H1 (cell line): ENCODE data around the gene CRHR1. TPM values are rescaled to one million over a fixed set of nuclear protein-coding genes. Genes with fewer than 3 reads are reported as not detected.

Source experiments
- CTCF ChIA-PET: fragments of 300-600 bp; sonication (Branson Sonifier 250); formaldehyde crosslinking; loops from one replicate; lab custom pipeline; 2021; ENCODE audit not compliant: partially characterized antibody; lab: Charles Lee
- POLR2A ChIA-PET: fragments of 300-600 bp; sonication (Branson Sonifier 250); formaldehyde crosslinking; loops from one replicate; lab custom pipeline; 2021; ENCODE audit warnings: inconsistent platforms; ENCODE audit not compliant: partially characterized antibody; lab: Charles Lee
- DNase-seq, 2 experiments: peaks; one replicate each; pipeline versions ENCODE4 v3.0.0 to v3.0.0-alpha.2; 2010 to 2022; ENCODE audit warnings: low spot score in 2 of 2, low read depth in 1 of 2, mixed read lengths in 1 of 2
- FAIRE-seq: peaks from 2 replicates; lab custom pipeline; 2011; peaks lifted over from hg19 to GRCh38; lab: Jason Lieb, UNC
- H2AFZ ChIP-seq: 2 replicates; pipeline ENCODE4 v1.8.1; 2012; ENCODE audit warnings: low read length, inconsistent platforms
- H2AK5ac ChIP-seq: 2 replicates; pipeline ENCODE4 v1.6.1; 2013; ENCODE audit warnings: low read depth, low read length
- H2BK120ac ChIP-seq: replicated peaks from 2 replicates; pipeline ENCODE3; 2013; ENCODE audit warnings: low read depth, low read length, inconsistent platforms
- H2BK12ac ChIP-seq: 2 replicates; pipeline ENCODE4 v1.6.1; 2013; ENCODE audit warnings: low read depth, low read length
- H2BK15ac ChIP-seq: 2 replicates; pipeline ENCODE4 v1.6.1; 2013; ENCODE audit warnings: low read length
- H2BK20ac ChIP-seq: 2 replicates; pipeline ENCODE4 v1.6.1; 2013; ENCODE audit warnings: low read length
- H2BK5ac ChIP-seq: 2 replicates; pipeline ENCODE4 v1.6.1; 2013; ENCODE audit warnings: low read depth, low read length
- H3K14ac ChIP-seq: 2 replicates; pipeline ENCODE4 v1.6.1; 2013; ENCODE audit warnings: inconsistent platforms; ENCODE audit not compliant: insufficient read length
- H3K18ac ChIP-seq: 2 replicates; pipeline ENCODE4 v1.6.1; 2013; ENCODE audit warnings: low read length; ENCODE audit errors: extremely low read depth
- H3K23ac ChIP-seq: 2 replicates; pipeline ENCODE4 v1.6.1; 2013; ENCODE audit warnings: inconsistent platforms; ENCODE audit not compliant: insufficient read length
- H3K23me2 ChIP-seq: 2 replicates; pipeline ENCODE4 v1.6.1; 2013; ENCODE audit warnings: low read depth, low read length
- H3K27ac ChIP-seq: 2 replicates; pipeline ENCODE4 v1.6.1; 2011; ENCODE audit warnings: low read depth, low read length, inconsistent platforms
- H3K27me3 ChIP-seq, 4 experiments: replicated peaks in 1 of 4; 1 replicate in 1 of 4; 2 replicates in 3 of 4; pipeline versions ENCODE4 v1.6.1 to v1.8.1; 2011 to 2013; ENCODE audit warnings: low read length in 3 of 4, mild to moderate bottlenecking in 3 of 4, inconsistent platforms in 2 of 4, mixed read lengths in 2 of 4, moderate library complexity in 1 of 4; ENCODE audit not compliant: control insufficient read depth in 3 of 4, insufficient read depth in 3 of 4; ENCODE audit errors: extremely low read depth in 1 of 4
- H3K36me3 ChIP-seq, 4 experiments: 2 replicates each; pipeline versions ENCODE4 v1.6.1 to v1.8.1; 2011 to 2013; ENCODE audit warnings: mild to moderate bottlenecking in 4 of 4, low read length in 3 of 4, moderate library complexity in 2 of 4, control low read depth in 1 of 4, inconsistent platforms in 1 of 4; ENCODE audit not compliant: insufficient read depth in 4 of 4, control insufficient read depth in 2 of 4
- H3K4ac ChIP-seq: replicated peaks from 2 replicates; pipeline ENCODE3; 2013; ENCODE audit warnings: low read length, low read depth, mixed read lengths, inconsistent platforms; ENCODE audit not compliant: insufficient read length
- H3K4me1 ChIP-seq, 4 experiments: replicated peaks in 1 of 4; 1 replicate in 1 of 4; 2 replicates in 3 of 4; pipeline versions ENCODE4 v1.6.1 to v1.8.1; 2011 to 2013; ENCODE audit warnings: low read length in 3 of 4, inconsistent platforms in 2 of 4, mixed read lengths in 1 of 4; ENCODE audit not compliant: insufficient read depth in 4 of 4, control insufficient read depth in 3 of 4
- H3K4me2 ChIP-seq, 2 experiments: 2 replicates each; pipeline versions ENCODE4 v1.6.1 to v1.8.1; 2011 to 2013; ENCODE audit warnings: low read depth in 2 of 2, low read length in 2 of 2, control low read depth in 1 of 2, inconsistent platforms in 1 of 2, mild to moderate bottlenecking in 1 of 2; ENCODE audit not compliant: insufficient read depth in 1 of 2
- H3K4me3 ChIP-seq, 4 experiments: fragments of 200-600, 300-600 bp in 1 of 4; sonication (generic), shearing (Covaris generic), sonication (Bioruptor Twin) in 1 of 4; 2 replicates each; pipeline versions ENCODE4 v1.5.1 to v1.8.1; 2011 to 2016; ENCODE audit warnings: low read length in 4 of 4, low read depth in 3 of 4, control low read depth in 2 of 4, inconsistent platforms in 2 of 4, mild to moderate bottlenecking in 2 of 4, mixed read lengths in 1 of 4, moderate library complexity in 1 of 4; ENCODE audit not compliant: insufficient read depth in 2 of 4; ENCODE audit errors: extremely low read depth in 1 of 4
- H3K56ac ChIP-seq: replicated peaks from 2 replicates; pipeline ENCODE3; 2013; ENCODE audit warnings: low read depth, mild to moderate bottlenecking, mixed read lengths, low read length, inconsistent platforms; ENCODE audit not compliant: insufficient read length
- H3K79me1 ChIP-seq: 2 replicates; pipeline ENCODE4 v1.6.1; 2013; ENCODE audit warnings: low read depth, low read length, control low read depth
- H3K79me2 ChIP-seq, 2 experiments: 2 replicates each; pipeline versions ENCODE4 v1.6.1 to v1.8.1; 2012 to 2013; ENCODE audit warnings: low read length in 2 of 2, mild to moderate bottlenecking in 2 of 2, inconsistent platforms in 1 of 2; ENCODE audit not compliant: insufficient read depth in 2 of 2, control insufficient read depth in 1 of 2
- H3K9ac ChIP-seq, 4 experiments: replicated peaks in 1 of 4; 1 replicate in 1 of 4; 2 replicates in 3 of 4; pipeline versions ENCODE4 v1.6.1 to v1.8.1; 2011 to 2013; ENCODE audit warnings: low read depth in 3 of 4, low read length in 3 of 4, control low read depth in 2 of 4, mild to moderate bottlenecking in 2 of 4, moderate library complexity in 2 of 4, inconsistent platforms in 1 of 4; ENCODE audit errors: extremely low read depth in 1 of 4
- H3K9me3 ChIP-seq, 2 experiments: 2 replicates each; pipeline versions ENCODE4 v1.6.1 to v1.8.1; 2012 to 2013; ENCODE audit warnings: mild to moderate bottlenecking in 2 of 2, moderate library complexity in 2 of 2, control low read depth in 1 of 2, inconsistent platforms in 1 of 2, low read depth in 1 of 2, low read length in 1 of 2, mixed read lengths in 1 of 2; ENCODE audit not compliant: insufficient read depth in 2 of 2
- H4K20me1 ChIP-seq, 2 experiments: replicated peaks in 1 of 2; 2 replicates each; pipeline versions ENCODE3 to v1.8.1; 2011 to 2013; ENCODE audit warnings: inconsistent platforms in 2 of 2, low read length in 2 of 2, mild to moderate bottlenecking in 1 of 2; ENCODE audit not compliant: insufficient read depth in 2 of 2, control insufficient read depth in 1 of 2
- H4K5ac ChIP-seq: 2 replicates; pipeline ENCODE4 v1.6.1; 2013; ENCODE audit warnings: low read length, low read depth, mixed read lengths, inconsistent platforms; ENCODE audit not compliant: insufficient read length
- H4K8ac ChIP-seq: 2 replicates; pipeline ENCODE4 v1.8.0; 2013; ENCODE audit warnings: mild to moderate bottlenecking, moderate library complexity, low read length, inconsistent platforms; ENCODE audit not compliant: insufficient read depth; ENCODE audit errors: extremely low read depth
- H4K91ac ChIP-seq: replicated peaks from 2 replicates; pipeline ENCODE3; 2013; ENCODE audit warnings: low read length, mixed read lengths, inconsistent platforms; ENCODE audit not compliant: insufficient read length
- CHD1 ChIP-seq: IDR thresholded peaks from 2 replicates; pipeline ENCODE4 v1.6.1; 2012; ENCODE audit warnings: low read depth, low read length, improper control_type of control experiment
- EP300 ChIP-seq, 2 experiments: IDR thresholded peaks; 1 replicate in 1 of 2; 2 replicates in 1 of 2; pipeline ENCODE4 v1.6.1; 2011 to 2012; ENCODE audit warnings: low read depth in 2 of 2, low read length in 2 of 2, mild to moderate bottlenecking in 2 of 2, borderline replicate concordance in 1 of 2, inconsistent platforms in 1 of 2, moderate library complexity in 1 of 2
- RXRA ChIP-seq: IDR thresholded peaks from 2 replicates; pipeline ENCODE4 v1.6.1; 2011; ENCODE audit warnings: low read depth, mild to moderate bottlenecking, low read length, moderate library complexity; ENCODE audit not compliant: insufficient read depth
- WGBS, 2 experiments: shearing (Covaris generic) in 1 of 2; methylation state at CpG; one replicate each; pipeline versions ENCODE4 v1.1.6 to v1.1.7; 2013 to 2015; ENCODE audit warnings: low lambda C conversion rate in 2 of 2, mixed read lengths in 2 of 2, inconsistent platforms in 1 of 2, low coverage in 1 of 2, missing lambda C conversion rate in 1 of 2; ENCODE audit not compliant: insufficient replicate concordance in 2 of 2, insufficient coverage in 1 of 2, insufficient read length in 1 of 2; ENCODE audit errors: extremely low coverage in 1 of 2, missing lambda C conversion rate in 1 of 2; 5-methylcytosine and 5-hydroxymethylcytosine counted together
- polyA plus RNA-seq, 7 experiments: library from polyadenylated mRNA; depleted of rRNA in 3 of 7; stranded (reverse) in 5 of 7; unstranded in 2 of 7; fragments of >200 nt in 5 of 7; fragments of 200-250 nt in 2 of 7; gene quantifications; 1 replicate in 5 of 7; 2 replicates in 1 of 7; 4 replicates in 1 of 7; pipeline versions ENCODE4 v1.2.1 to v1.2.3, GENCODE V29; 2011 to 2013; ENCODE audit warnings: missing spikeins in 2 of 7, mixed read lengths in 2 of 7
- total RNA-seq: library from RNA; stranded (reverse); fragmentation: NEBNext Ultra II Directional; extraction: Animal tissue kit (Norgen Biotek cat#: 25700); gene quantifications from 2 replicates; pipeline ENCODE4 v1.2.1, GENCODE V29; 2021

CRHR1 gene
- total and polyA plus RNA-seq, 2 of the 8 experiments (the other 6 are each of a cell fraction or from before 2014, with no cell fraction given), result 0.56 to 1.7 TPM

DNA sequence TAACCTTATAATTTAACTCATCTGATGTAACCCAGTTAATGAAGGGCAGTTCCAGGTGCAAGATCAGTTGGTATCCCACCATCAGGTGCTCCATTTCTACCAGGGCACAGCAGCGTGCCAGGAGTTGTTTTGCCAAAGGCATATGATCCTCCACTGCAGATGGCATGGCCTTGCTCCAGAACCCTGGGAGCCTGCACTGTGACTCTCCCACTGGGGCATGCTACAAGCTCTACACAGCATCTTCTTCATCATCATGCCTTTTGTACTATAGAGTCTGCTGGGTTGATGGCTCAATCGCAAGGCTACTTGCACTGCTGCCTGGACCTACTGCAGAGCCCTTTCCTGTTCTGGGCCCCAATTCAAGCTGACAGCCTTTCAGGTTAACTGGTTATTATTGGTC is 98.9 kb downstream of the CRHR1 start:
- ChIA-PET POLR2A (no interaction called here), CTCF (interaction anchor here (0.6 to 1.4 kb wide), 2 partner anchors 78 to 88 kb away, joined by 3 read pairs; no protein-coding TSS in a partner anchor)
- H2BK20ac ChIP-seq, result no peak overlapping the region
- no peak overlapping the region for H3K4ac ChIP-seq
- no peak overlapping the region for H2BK12ac ChIP-seq
- no peak overlapping the region for H3K18ac ChIP-seq
- H3K36me3 ChIP-seq, result no peaks in the 10 kb centered on the region
- no peak overlapping the region for H2BK5ac ChIP-seq
- no peaks in the 10 kb centered on the region for H3K9me3 ChIP-seq
- no peak overlapping the region for H3K9ac ChIP-seq
- no peak overlapping the region for H2AFZ ChIP-seq
- H3K79me2 ChIP-seq, result no peaks in the 10 kb centered on the region
- H4K8ac ChIP-seq, result no peak overlapping the region
- H3K14ac ChIP-seq, result no peak overlapping the region
- H3K4me3 ChIP-seq, result no peak overlapping the region
- TF ChIP-seq RXRA, result no peak
- TF ChIP-seq EP300 (IDR thresholded peaks at IDR 0.05; ENCODE audit: borderline replicate concordance in 1 of 2, low read depth in 2 of 2, low read length in 2 of 2), result no peak
- no peak for TF ChIP-seq CHD1
- H3K23me2 ChIP-seq, result no peaks in the 10 kb centered on the region
- H3K56ac ChIP-seq, result no peak overlapping the region
- no peaks in the 10 kb centered on the region for H4K20me1 ChIP-seq
- no peak overlapping the region for H4K5ac ChIP-seq
- no peak overlapping the region for H2BK120ac ChIP-seq
- no peaks in the 10 kb centered on the region for H3K27me3 ChIP-seq
- FAIRE-seq (no peak), DNase-seq (no peak)
- H4K91ac ChIP-seq, result no peak overlapping the region
- 91% methylated on average over 2 of the region's 2 CpGs; no CpG with 5 or more reads in 1 of the 2 experiments for WGBS, 2 experiments
- no peaks in the 10 kb centered on the region for H3K79me1 ChIP-seq
- no peak overlapping the region for H3K27ac ChIP-seq
- no peak overlapping the region for H3K4me2 ChIP-seq
- H3K4me1 ChIP-seq, result no peaks in the 10 kb centered on the region
- H3K23ac ChIP-seq, result no peak overlapping the region
- H2BK15ac ChIP-seq, result no peak overlapping the region
- H2AK5ac ChIP-seq, result no peak overlapping the region

Other genes with a start within 250 kb of the CRHR1 start
- gene SPPL2C, start 60.6 kb downstream of the CRHR1 start, total RNA-seq, result not detected in 2 replicates
- not detected in 2 replicates for gene SPPL2C, start 60.6 kb downstream of the CRHR1 start, polyA plus RNA-seq (2011; rRNA removed)
- gene MAPT, start 110.2 kb downstream of the CRHR1 start, total RNA-seq, result 1.7 and 2.4 TPM in 2 replicates
- 0.54 and 1.0 TPM in 2 replicates for gene MAPT, start 110.2 kb downstream of the CRHR1 start, polyA plus RNA-seq (2011; rRNA removed)
- not detected in 2 replicates for gene STH, start 214.9 kb downstream of the CRHR1 start, total RNA-seq
- gene STH, start 214.9 kb downstream of the CRHR1 start, polyA plus RNA-seq (2011; rRNA removed), result not detected in 2 replicates